Activated CD4-positive, alpha-beta T cell treated with anti-CD3 and anti-CD28 coated beads, Interleukin-2, amount 50 U/mL, for 16 hours (primary cell): ENCODE results near the gene HSD11B2.

ENCODE experiments used
- DNase-seq: peaks from one replicate; pipeline ENCODE4 v3.0.0-alpha.2; 2020

HSD11B2 gene

GRCh38 chr16:67482233-67482924, 51.5 kb downstream of the HSD11B2 start:
- DNase-seq, result no peak

- DNase-seq, result no peak
Measured at GRCh38 chr16:67483150-67483549, 52.2 kb downstream of the HSD11B2 start, which contains the start of gene AGRP. TSS of gene AGRP (minus strand) at chr16:67483547. CDS start at chr16:67483398, 149 bp downstream.

- DNase-seq, result no peak
Measured at GRCh38 chr16:67483731-67484525, 53.0 kb downstream of the HSD11B2 start.

- DNase-seq, result no peak
Measured at GRCh38 chr16:67486805-67487204, 55.9 kb downstream of the HSD11B2 start.
